Colon (tissue), 2 donors: Measurements from ENCODE around the gene TRMT2A.

ENCODE experiments used
- FAIRE-seq: peaks from 2 replicates; lab custom pipeline; 2012; peaks lifted over from hg19 to GRCh38; lab: Jason Lieb, UNC
- donor health status: control.
- donor health status: control.

The TRMT2A gene

GRCh38 chr22:20149257-20150250 lies 32.5 kb upstream of the TRMT2A start:
- no peak for FAIRE-seq

- FAIRE-seq = no peak
Measured at GRCh38 chr22:20148414-20148813, 31.4 kb upstream of the TRMT2A start.

- FAIRE-seq = no peak
Measured at GRCh38 chr22:20147237-20147988, 30.4 kb upstream of the TRMT2A start.

- no peak for FAIRE-seq
Measured at GRCh38 chr22:20146777-20147176, 29.8 kb upstream of the TRMT2A start.

- FAIRE-seq = no peak
Measured at GRCh38 chr22:20145832-20146223, 28.8 kb upstream of the TRMT2A start.

- FAIRE-seq = no peak
Measured at GRCh38 chr22:20145206-20145831, 28.3 kb upstream of the TRMT2A start.

- FAIRE-seq = no peak
Measured at GRCh38 chr22:20143883-20144665, 27.0 kb upstream of the TRMT2A start.

- no peak for FAIRE-seq
Measured at GRCh38 chr22:20142711-20143621, 25.9 kb upstream of the TRMT2A start.

- no peak for FAIRE-seq
Measured at GRCh38 chr22:20141186-20142077, 24.4 kb upstream of the TRMT2A start.

- no peak for FAIRE-seq
Measured at GRCh38 chr22:20140521-20140964, 23.5 kb upstream of the TRMT2A start.

- FAIRE-seq = no peak
Measured at GRCh38 chr22:20140107-20140445, 23.1 kb upstream of the TRMT2A start.

GRCh38 chr22:20139391-20140106 lies 22.5 kb upstream of the TRMT2A start:
- FAIRE-seq = no peak

- FAIRE-seq = no peak
Measured at GRCh38 chr22:20138868-20139267, 21.8 kb upstream of the TRMT2A start.

GRCh38 chr22:20138417-20138738 lies 21.4 kb upstream of the TRMT2A start:
- no peak for FAIRE-seq

GRCh38 chr22:20137671-20138416 lies 20.8 kb upstream of the TRMT2A start:
- no peak for FAIRE-seq

GRCh38 chr22:20137113-20137512 lies 20.1 kb upstream of the TRMT2A start:
- no peak for FAIRE-seq

- FAIRE-seq = no peak
Measured at GRCh38 chr22:20136603-20136873, 19.5 kb upstream of the TRMT2A start.

GRCh38 chr22:20135806-20136602 lies 19.0 kb upstream of the TRMT2A start:
- no peak for FAIRE-seq
